HCT116 (cell line): ENCODE measurements around the gene LAGE3. TPM values are rescaled to one million over a fixed set of nuclear protein-coding genes. Genes with fewer than 3 reads are reported as not detected.

Source experiments
- ATAC-seq: fragments of 200-7000 bp; cut with Tn5 transposase; 2 replicates; pipeline ENCODE4 v1.9.1; 2020; ENCODE audit warnings: mild to moderate bottlenecking, moderate library complexity
- BruUV-seq: library from RNA; stranded (reverse); fragments of 400-500 nt; replicated peaks from 2 replicates; lab custom pipeline; 2021; lab: Mats Ljungman, UMichigan
- CTCF ChIA-PET: fragments of 300-600 bp; sonication (Branson Sonifier 250); formaldehyde crosslinking; loops from one replicate; lab custom pipeline; 2021; ENCODE audit warnings: antibody characterized with exemption; lab: Charles Lee
- POLR2A ChIA-PET: fragments of 300-600, 350-600 bp; sonication (Branson Sonifier 250); formaldehyde crosslinking; loops from one replicate; lab custom pipeline; 2021; ENCODE audit warnings: antibody characterized with exemption; lab: Charles Lee
- RAD21 ChIA-PET, 2 experiments: fragments of 300-600 bp; sonication (Branson Sonifier 250); formaldehyde crosslinking; loops; one replicate each; lab custom pipeline; 2023; ENCODE audit warnings: low total read pairs in 2 of 2; ENCODE audit not compliant: uncharacterized antibody in 2 of 2, unreplicated experiment in 2 of 2, low non-redundant PET in 1 of 2; lab: Charles Lee
- DNase-seq: peaks from one replicate; pipeline ENCODE4 v3.0.0-alpha.2; 2010; ENCODE audit warnings: low read depth, low spot score
- H2AFZ ChIP-seq: fragments of 200-600 bp; shearing (Covaris generic), sonication (generic); 2 replicates; pipeline ENCODE4 v1.6.1; 2017; ENCODE audit warnings: low read depth, mixed run types, mixed read lengths, antibody characterized with exemption, low read length; ENCODE audit not compliant: poor library complexity, severe bottlenecking
- H3K27ac ChIP-seq: 2 replicates; pipeline ENCODE4 v1.5.1; 2012; ENCODE audit warnings: low read depth, low read length
- H3K27me3 ChIP-seq: fragments of 200-600 bp; sonication (generic); 2 replicates; pipeline ENCODE4 v1.6.1; 2016; ENCODE audit warnings: mixed run types, low read length, mixed read lengths; ENCODE audit not compliant: insufficient read depth
- H3K36me3 ChIP-seq, 2 experiments: fragments of 200-500 bp in 1 of 2; fragments of 200-600 bp in 1 of 2; sonication (Bioruptor generic) in 1 of 2; sonication (generic) in 1 of 2; 2 replicates each; pipeline versions ENCODE4 v1.5.1 to v1.6.1; 2014 to 2016; ENCODE audit warnings: low read length in 2 of 2, inconsistent platforms in 1 of 2, mixed read lengths in 1 of 2, mixed run types in 1 of 2; ENCODE audit not compliant: insufficient read depth in 2 of 2, control insufficient read depth in 1 of 2
- H3K4me1 ChIP-seq, 2 experiments: fragments of 200-600 bp in 1 of 2; sonication (generic) in 1 of 2; 2 replicates each; pipeline versions ENCODE4 v1.5.1 to v1.6.1; 2012 to 2017; ENCODE audit warnings: low read length in 2 of 2, inconsistent platforms in 1 of 2, mild to moderate bottlenecking in 1 of 2, mixed read lengths in 1 of 2, mixed run types in 1 of 2, moderate library complexity in 1 of 2; ENCODE audit not compliant: insufficient read depth in 2 of 2, control insufficient read depth in 1 of 2
- H3K4me2 ChIP-seq: fragments of 200-600 bp; sonication (generic); 2 replicates; pipeline ENCODE4 v1.6.1; 2017; ENCODE audit warnings: mixed run types, low read length, mixed read lengths
- H3K4me3 ChIP-seq, 2 experiments: fragments of 200-600 bp in 1 of 2; sonication (generic) in 1 of 2; replicated peaks in 1 of 2; 2 replicates each; pipeline ENCODE4 v1.5.1; 2011 to 2016; ENCODE audit warnings: low read length in 2 of 2, control low read depth in 1 of 2, low read depth in 1 of 2, mild to moderate bottlenecking in 1 of 2, mixed read lengths in 1 of 2, mixed run types in 1 of 2
- H3K79me2 ChIP-seq: fragments of 200-600 bp; sonication (generic); 2 replicates; pipeline ENCODE4 v1.6.1; 2017; ENCODE audit warnings: mild to moderate bottlenecking, mixed run types, low read length, moderate library complexity, mixed read lengths; ENCODE audit not compliant: insufficient read depth
- H3K9ac ChIP-seq: fragments of 200-600 bp; sonication (generic); 2 replicates; pipeline ENCODE4 v1.6.1; 2016; ENCODE audit warnings: low read length, mixed read lengths
- H3K9me2 ChIP-seq: fragments of 200-600 bp; sonication (generic), shearing (Covaris generic); 2 replicates; pipeline ENCODE4 v1.6.1; 2017; ENCODE audit warnings: mixed run types, mild to moderate bottlenecking, moderate library complexity; ENCODE audit not compliant: insufficient read depth
- H3K9me3 ChIP-seq, 2 experiments: fragments of 200-500 bp in 1 of 2; fragments of 200-600 bp in 1 of 2; sonication (Bioruptor generic) in 1 of 2; sonication (generic) in 1 of 2; 2 replicates each; pipeline ENCODE4 v1.6.1; 2014 to 2017; ENCODE audit warnings: low read length in 2 of 2, mixed read lengths in 2 of 2, inconsistent platforms in 1 of 2, low read depth in 1 of 2, mild to moderate bottlenecking in 1 of 2, mixed run types in 1 of 2, moderate library complexity in 1 of 2; ENCODE audit not compliant: control insufficient read depth in 1 of 2, insufficient read depth in 1 of 2
- H4K20me1 ChIP-seq: fragments of 200-600 bp; sonication (generic), shearing (Covaris generic); 2 replicates; pipeline ENCODE4 v1.6.1; 2017; ENCODE audit warnings: mixed run types, mild to moderate bottlenecking, moderate library complexity; ENCODE audit not compliant: insufficient read depth
- CTCF ChIP-seq, 3 experiments: fragments of 200-600 bp in 1 of 3; sonication (generic) in 1 of 3; IDR thresholded peaks in 2 of 3; conservative IDR thresholded peaks in 1 of 3; 2 replicates each; pipeline ENCODE4 v1.5.1; 2012 to 2017; ENCODE audit warnings: low read depth in 2 of 3, low read length in 2 of 3, antibody characterized with exemption in 1 of 3, borderline replicate concordance in 1 of 3, control low read depth in 1 of 3, mild to moderate bottlenecking in 1 of 3, mixed read lengths in 1 of 3, mixed run types in 1 of 3, moderate library complexity in 1 of 3; ENCODE audit not compliant: insufficient read depth in 1 of 3
- EGR1 ChIP-seq: IDR thresholded peaks from 2 replicates; pipeline ENCODE4 v1.6.1; 2012; ENCODE audit warnings: low read depth
- EZH2 ChIP-seq: fragments of 200-600 bp; sonication (generic); IDR thresholded peaks from 2 replicates; pipeline ENCODE4 v1.6.1; 2017; ENCODE audit warnings: antibody characterized with exemption, mixed run types
- EZH2phosphoT487 ChIP-seq: fragments of 200-600 bp; IDR thresholded peaks from 2 replicates; pipeline ENCODE4 v1.6.1; 2018; ENCODE audit warnings: antibody characterized with exemption, borderline replicate concordance
- FOSL1 ChIP-seq: IDR thresholded peaks from 2 replicates; pipeline ENCODE4 v1.6.1; 2012; ENCODE audit warnings: low read depth
- JUND ChIP-seq: IDR thresholded peaks from 2 replicates; pipeline ENCODE4 v1.6.1; 2012
- MAX ChIP-seq: IDR thresholded peaks from 2 replicates; pipeline ENCODE4 v1.6.1; 2012
- POLR2A ChIP-seq: IDR thresholded peaks from 2 replicates; pipeline ENCODE4 v1.7.0; 2011; ENCODE audit warnings: borderline replicate concordance; ENCODE audit not compliant: insufficient read depth, insufficient read length; ENCODE audit errors: extremely low read depth
- POLR2AphosphoS5 ChIP-seq: IDR thresholded peaks from 2 replicates; pipeline ENCODE4 v1.6.1; 2011; ENCODE audit warnings: mild to moderate bottlenecking, low read depth, low read length, moderate library complexity
- RAD21 ChIP-seq: IDR thresholded peaks from 2 replicates; pipeline ENCODE4 v1.6.1; 2012; ENCODE audit warnings: low read depth, mild to moderate bottlenecking
- SP1 ChIP-seq: IDR thresholded peaks from 2 replicates; pipeline ENCODE4 v1.6.1; 2012; ENCODE audit warnings: low read depth
- TCF7L2 ChIP-seq: IDR thresholded peaks from 2 replicates; pipeline ENCODE4 v1.7.0; 2011; ENCODE audit warnings: borderline replicate concordance, inconsistent platforms; ENCODE audit not compliant: insufficient read depth, insufficient read length; ENCODE audit errors: extremely low read depth
- ZFX ChIP-seq: fragments of 450-650 bp; IDR thresholded peaks from 2 replicates; pipeline ENCODE4 v1.6.1; 2017
- ZNF274 ChIP-seq: fragments of 200-500 bp; sonication (Bioruptor generic); IDR thresholded peaks from 2 replicates; pipeline ENCODE4 v1.6.1; 2014; ENCODE audit warnings: mild to moderate bottlenecking, low read depth, low read length, inconsistent platforms
- intact Hi-C: fragments of 100-400 bp; cut with micrococcal nuclease; formaldehyde crosslinking; loops from 2 replicates; pipeline ENCODE4 v1.10.0; 2022
- total RNA-seq: library from RNA; stranded (reverse); gene quantifications from one replicate; pipeline ENCODE4 v1.2.1, GENCODE V29; 2021; ENCODE audit not compliant: unreplicated experiment
- TF ChIP-seq, protein P1 (sequence below): IDR thresholded peaks from 2 replicates; pipeline ENCODE4 v1.6.1; 2011; ENCODE audit warnings: mild to moderate bottlenecking, low read length, moderate library complexity; ENCODE audit not compliant: insufficient replicate concordance; ENCODE audit errors: extremely low read depth
- TF ChIP-seq, protein P2 (sequence below): IDR thresholded peaks from 2 replicates; pipeline ENCODE4 v1.6.1; 2012

The LAGE3 gene
- total RNA-seq, 1 experiment from 2014 or later, result 42.8 TPM

- Histone ChIP-seq H3K27me3 (no peaks in the 10 kb centered on the region), H2AFZ (no peak overlapping the region), H3K9me3 (no peaks in the 10 kb centered on the region), H3K4me1 (peaks cover 8 to 16% of the 10 kb centered on the region in 2 experiments), H3K79me2 (no peaks in the 10 kb centered on the region), H3K36me3 (no peaks in the 10 kb centered on the region), H4K20me1 (no peaks in the 10 kb centered on the region), H3K9ac (no peak overlapping the region), H3K9me2 (no peaks in the 10 kb centered on the region), H3K27ac (no peak overlapping the region), H3K4me2 (no peak overlapping the region)
- CTCF ChIA-PET, result no interaction called here
- RAD21 ChIA-PET, result no interaction called here
- intact Hi-C loops, result no loop called here
- ATAC-seq, result no peak
- no TSS peak for BruUV-seq
- TF ChIP-seq, protein P1, sequence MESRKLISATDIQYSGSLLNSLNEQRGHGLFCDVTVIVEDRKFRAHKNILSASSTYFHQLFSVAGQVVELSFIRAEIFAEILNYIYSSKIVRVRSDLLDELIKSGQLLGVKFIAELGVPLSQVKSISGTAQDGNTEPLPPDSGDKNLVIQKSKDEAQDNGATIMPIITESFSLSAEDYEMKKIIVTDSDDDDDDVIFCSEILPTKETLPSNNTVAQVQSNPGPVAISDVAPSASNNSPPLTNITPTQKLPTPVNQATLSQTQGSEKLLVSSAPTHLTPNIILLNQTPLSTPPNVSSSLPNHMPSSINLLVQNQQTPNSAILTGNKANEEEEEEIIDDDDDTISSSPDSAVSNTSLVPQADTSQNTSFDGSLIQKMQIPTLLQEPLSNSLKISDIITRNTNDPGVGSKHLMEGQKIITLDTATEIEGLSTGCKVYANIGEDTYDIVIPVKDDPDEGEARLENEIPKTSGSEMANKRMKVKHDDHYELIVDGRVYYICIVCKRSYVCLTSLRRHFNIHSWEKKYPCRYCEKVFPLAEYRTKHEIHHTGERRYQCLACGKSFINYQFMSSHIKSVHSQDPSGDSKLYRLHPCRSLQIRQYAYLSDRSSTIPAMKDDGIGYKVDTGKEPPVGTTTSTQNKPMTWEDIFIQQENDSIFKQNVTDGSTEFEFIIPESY, result no peak
- TF ChIP-seq POLR2A (no peak), JUND (no peak), ZFX (no peak), FOSL1 (no peak), ZNF274 (no peak)
- TF ChIP-seq, all 23 proteins: peak for 0
- DNase-seq, result no peak
- H3K4me3 ChIP-seq, result no peak overlapping the region
- POLR2A ChIA-PET, result interaction anchor here (1.5 kb wide), 1 partner anchor 114 kb away, joined by 4 read pairs; the partner anchor contains the start of gene TAFAZZIN
Observed at GRCh38 chrX:154525606-154526490, 46.8 kb upstream of the LAGE3 start.

DNA sequence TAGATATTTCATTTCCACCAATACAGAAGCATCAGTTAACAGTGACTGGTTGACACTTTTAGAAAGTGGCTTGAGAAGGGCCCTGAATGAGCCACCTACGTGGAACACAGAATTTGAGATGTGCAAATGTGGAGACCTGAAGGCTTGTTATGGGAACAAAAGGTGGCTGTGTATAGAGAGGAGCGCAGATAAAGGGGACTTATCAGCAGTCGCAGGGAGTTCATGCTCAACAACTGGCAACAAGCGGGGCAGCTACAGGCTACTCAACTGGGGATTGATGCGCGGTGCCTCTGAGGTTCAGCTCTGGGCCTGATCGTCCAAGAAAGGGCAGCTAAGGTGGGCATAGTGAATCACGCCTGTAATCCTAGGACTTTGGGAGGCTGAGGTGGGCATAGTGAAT, 40.3 kb upstream of the LAGE3 start:
- Histone ChIP-seq H3K9me3 (no peaks in the 10 kb centered on the region), H3K79me2 (no peaks in the 10 kb centered on the region), H3K4me1 (peaks cover 5 to 10% of the 10 kb centered on the region in 2 experiments), H3K36me3 (no peaks in the 10 kb centered on the region), H3K27me3 (no peaks in the 10 kb centered on the region), H4K20me1 (no peaks in the 10 kb centered on the region), H3K4me2 (no peak overlapping the region), H3K27ac (no peak overlapping the region), H3K4me3 (no peak overlapping the region), H2AFZ (no peak overlapping the region), H3K9me2 (no peaks in the 10 kb centered on the region), H3K9ac (no peak overlapping the region)
- ChIA-PET RAD21 (no interaction called here), POLR2A (no interaction called here), CTCF (no interaction called here)
- intact Hi-C loops, result no loop called here
- DNase-seq, result no peak
- ATAC-seq, result no peak
- no TSS peak for BruUV-seq
- TF ChIP-seq ZFX (no peak), POLR2AphosphoS5 (no peak), EZH2phosphoT487 (no peak), EZH2 (no peak), JUND (no peak), RAD21 (no peak), SP1 (no peak), MAX (no peak), TCF7L2 (no peak), CTCF (IDR thresholded peaks at IDR 0.05 in 2 of 3, conservative IDR thresholded peaks at IDR 0.05 in 1 of 3; ENCODE audit: borderline replicate concordance in 1 of 3, insufficient read depth in 1 of 3, low read depth in 2 of 3, low read length in 2 of 3) (no peak), EGR1 (no peak)
- TF ChIP-seq, protein P2, sequence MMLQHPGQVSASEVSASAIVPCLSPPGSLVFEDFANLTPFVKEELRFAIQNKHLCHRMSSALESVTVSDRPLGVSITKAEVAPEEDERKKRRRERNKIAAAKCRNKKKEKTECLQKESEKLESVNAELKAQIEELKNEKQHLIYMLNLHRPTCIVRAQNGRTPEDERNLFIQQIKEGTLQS, result no peak
